ENCODE data around the gene MAMDC4. TPM values are rescaled to one million over a fixed set of nuclear protein-coding genes. Genes with fewer than 3 reads are reported as not detected.

Gene MAMDC4
- total and polyA plus RNA-seq, 4 experiments from 2014 or later, result 9.3 to 11.7 TPM; not detected in 2

DNA sequence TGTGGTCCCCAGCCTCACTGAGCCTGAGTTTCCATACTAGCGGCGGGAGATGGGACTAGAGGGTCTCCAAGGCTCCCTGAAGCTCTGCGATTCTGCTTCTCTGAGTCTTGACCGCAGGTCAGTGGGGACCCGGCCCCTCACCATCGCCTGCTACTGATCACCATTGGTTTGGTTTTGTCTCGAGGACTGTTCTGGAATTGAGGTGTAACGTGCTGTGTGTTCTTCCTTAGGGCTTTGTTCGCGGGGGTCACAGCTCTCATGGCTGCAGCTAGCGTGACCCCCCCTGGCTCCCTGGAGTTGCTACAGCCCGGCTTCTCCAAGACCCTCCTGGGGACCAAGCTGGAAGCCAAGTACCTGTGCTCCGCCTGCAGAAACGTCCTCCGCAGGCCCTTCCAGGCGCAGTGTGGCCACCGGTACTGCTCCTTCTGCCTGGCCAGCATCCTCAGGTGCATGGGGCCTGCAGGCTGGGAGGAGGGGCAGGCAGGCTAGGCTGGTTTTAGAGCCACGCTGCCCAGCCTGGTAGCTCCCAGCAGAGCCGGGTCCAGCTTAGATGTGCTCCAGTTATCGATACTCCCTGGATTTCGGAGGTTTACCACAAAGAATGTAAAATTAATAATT lies 46.4 kb downstream of the MAMDC4 start:
- Histone ChIP-seq H3K4me1 (ENCODE audit: insufficient read depth, low read length) (peaks cover 25% of the 10 kb centered on the region), H3K27me3 (ENCODE audit: insufficient read depth, low read length) (no peaks in the 10 kb centered on the region), H3K27ac (ENCODE audit: low read depth, low read length) (no peak overlapping the region), H3K4me3 (ENCODE audit: low read length in 2 of 2) (no peak overlapping the region), H3K36me3 (ENCODE audit: insufficient read depth, low read length) (peaks cover 16% of the 10 kb centered on the region), H3K9me3 (ENCODE audit: control insufficient read depth in 1 of 2, low read length in 2 of 2) (no peaks in the 10 kb centered on the region)
- no peaks in the 10 kb centered on the region for H3K27me3 Mint-ChIP-seq
- peaks cover 19 to 43% of the 10 kb centered on the region in 2 donors for H3K36me3 Mint-ChIP-seq
- no peaks in the 10 kb centered on the region for H3K9me3 Mint-ChIP-seq
- peak overlapping the region in 4 of 7 donors; percentile 6 to 77 (median 39) for H3K27ac Mint-ChIP-seq
- peaks cover 28 to 56% (median 36%) of the 10 kb centered on the region in 4 donors for H3K4me1 Mint-ChIP-seq
- ChIA-PET CTCF (ENCODE audit: partially characterized antibody) (interaction anchor here (1.1 to 1.3 kb wide), 2 partner anchors 28 to 131 kb away, joined by 3 to 4 read pairs; no protein-coding TSS in a partner anchor), POLR2A (ENCODE audit: partially characterized antibody) (interaction anchor here (1.9 kb wide), 1 partner anchor 12 kb away, joined by 10 read pairs; the partner anchor contains the start of gene TRAF2)
- intact Hi-C loops (cut with micrococcal nuclease), result no loop called here
- no peak overlapping the region for H3K4me3 Mint-ChIP-seq
- DNase-seq, result no peak

GRCh38 chr9:136899196-136899595 lies 47.0 kb downstream of the MAMDC4 start:
- Histone ChIP-seq H3K36me3 (ENCODE audit: insufficient read depth, low read length) (peaks cover 16% of the 10 kb centered on the region), H3K4me1 (ENCODE audit: insufficient read depth, low read length) (peaks cover 31% of the 10 kb centered on the region), H3K27ac (ENCODE audit: low read depth, low read length) (no peak overlapping the region), H3K4me3 (ENCODE audit: low read length in 2 of 2) (no peak overlapping the region), H3K9me3 (ENCODE audit: control insufficient read depth in 1 of 2, low read length in 2 of 2) (no peaks in the 10 kb centered on the region), H3K27me3 (ENCODE audit: insufficient read depth, low read length) (no peaks in the 10 kb centered on the region)
- DNase-seq, result no peak
- no peaks in the 10 kb centered on the region for H3K9me3 Mint-ChIP-seq
- CTCF ChIA-PET (ENCODE audit: partially characterized antibody), result interaction anchor here (1.1 kb wide), 1 partner anchor 130 kb away, joined by 4 read pairs; no protein-coding TSS in a partner anchor
- no peak overlapping the region for H3K4me3 Mint-ChIP-seq
- POLR2A ChIA-PET (ENCODE audit: partially characterized antibody), result interaction anchor here (1.9 kb wide), 1 partner anchor 13 kb away, joined by 10 read pairs; the partner anchor contains the start of gene TRAF2
- peaks cover 18 to 43% of the 10 kb centered on the region in 2 donors for H3K36me3 Mint-ChIP-seq
- H3K27ac Mint-ChIP-seq, result peak overlapping the region; percentile 42 to 99 (median 74)
- H3K27me3 Mint-ChIP-seq, result no peaks in the 10 kb centered on the region
- peaks cover 30 to 60% (median 37%) of the 10 kb centered on the region in 4 donors for H3K4me1 Mint-ChIP-seq
- intact Hi-C loops (cut with micrococcal nuclease), result no loop called here

- H3K27ac ChIP-seq (ENCODE audit: low read depth, low read length), result peak overlapping the region; percentile 96
- peaks cover 41% of the 10 kb centered on the region for H3K4me1 ChIP-seq (ENCODE audit: insufficient read depth, low read length)
- peaks cover 16 to 44% of the 10 kb centered on the region in 2 donors for H3K36me3 Mint-ChIP-seq
- ChIA-PET CTCF (ENCODE audit: partially characterized antibody) (interaction anchor here (5.3 kb wide), 1 partner anchor 57 kb away, joined by 29 read pairs; the partner anchor contains the start of gene AJM1), POLR2A (ENCODE audit: partially characterized antibody) (interaction anchor here (2.9 kb wide), 1 partner anchor 14 kb away, joined by 39 read pairs; the partner anchor contains the start of gene TRAF2)
- H3K9me3 ChIP-seq (ENCODE audit: control insufficient read depth in 1 of 2, low read length in 2 of 2), result no peaks in the 10 kb centered on the region
- no peak overlapping the region for H3K4me3 ChIP-seq (ENCODE audit: low read length in 2 of 2)
- peak overlapping the region in 3 of 8 donors; percentile 29 to 75 (median 38) for H3K4me3 Mint-ChIP-seq
- H3K4me1 Mint-ChIP-seq, result peaks cover 29 to 62% (median 37%) of the 10 kb centered on the region in 4 donors
- H3K36me3 ChIP-seq (ENCODE audit: insufficient read depth, low read length), result peaks cover 10% of the 10 kb centered on the region
- H3K27me3 ChIP-seq (ENCODE audit: insufficient read depth, low read length), result no peaks in the 10 kb centered on the region
- H3K9me3 Mint-ChIP-seq, result no peaks in the 10 kb centered on the region
- H3K27me3 Mint-ChIP-seq, result no peaks in the 10 kb centered on the region
- peak overlapping the region; percentile 76 to 100 (median 99) for H3K27ac Mint-ChIP-seq
- intact Hi-C loops (cut with micrococcal nuclease), result loop anchor here (5.0 kb wide), 1 partner anchor 33 kb away; the partner anchor contains the start of gene EDF1
- no peak for DNase-seq
These were observed 48.4 kb downstream of the MAMDC4 start for GRCh38 chr9:136900556-136900955.

DNA sequence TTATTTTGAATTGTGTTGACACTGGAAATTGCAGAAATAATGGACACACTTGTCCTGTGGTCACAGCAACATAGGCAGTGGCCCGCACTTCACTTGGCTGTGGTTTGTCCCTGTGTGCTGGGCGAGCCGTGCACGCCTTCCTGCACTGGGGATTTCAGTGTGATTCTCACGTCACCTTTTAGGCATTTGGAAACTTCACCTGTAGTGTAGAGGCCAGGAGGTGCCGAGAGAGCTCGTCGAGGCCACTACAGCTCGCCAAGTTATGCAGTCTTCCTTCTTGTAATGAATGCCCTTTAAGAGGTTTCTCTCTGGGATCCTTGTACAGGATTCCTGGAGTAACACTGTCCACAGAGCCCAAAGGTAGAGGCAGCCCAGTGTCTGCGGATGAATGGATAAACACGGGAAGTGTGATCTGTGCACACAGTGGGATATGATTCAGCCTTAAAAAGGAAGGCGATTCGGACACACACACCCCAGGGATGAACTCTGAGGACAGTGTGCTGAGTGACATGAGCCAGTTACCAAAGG lies 48.9 kb downstream of the MAMDC4 start:
- Mint-ChIP-seq H3K4me1 (peaks cover 29 to 63% (median 37%) of the 10 kb centered on the region in 4 donors), H3K9me3 (no peaks in the 10 kb centered on the region), H3K4me3 (peak overlapping the region in 7 of 8 donors; percentile 78 to 90 (median 84)), H3K36me3 (peaks cover 17 to 44% of the 10 kb centered on the region in 2 donors), H3K27me3 (no peaks in the 10 kb centered on the region), H3K27ac (peak overlapping the region; percentile 98 to 100 (median 99))
- ChIA-PET POLR2A (ENCODE audit: partially characterized antibody) (interaction anchor here (0.6 to 2.9 kb wide), 6 partner anchors 9 to 97 kb away, joined by 4 to 39 read pairs (median 10); partner anchors contain the start of genes CLIC3, FBXW5 and TRAF2), CTCF (ENCODE audit: partially characterized antibody) (interaction anchor here (1.5 to 5.3 kb wide), 3 partner anchors 47 to 134 kb away, joined by 5 to 29 read pairs (median 6); partner anchors contain the start of gene AJM1)
- peaks cover 41% of the 10 kb centered on the region for H3K4me1 ChIP-seq (ENCODE audit: insufficient read depth, low read length)
- no peak for DNase-seq
- no peak overlapping the region for H3K4me3 ChIP-seq (ENCODE audit: low read length in 2 of 2)
- H3K9me3 ChIP-seq (ENCODE audit: control insufficient read depth in 1 of 2, low read length in 2 of 2), result no peaks in the 10 kb centered on the region
- H3K27me3 ChIP-seq (ENCODE audit: insufficient read depth, low read length), result no peaks in the 10 kb centered on the region
- H3K27ac ChIP-seq (ENCODE audit: low read depth, low read length), result peak overlapping the region; percentile 96
- intact Hi-C loops (cut with micrococcal nuclease), result loop anchor here (5.0 kb wide), 1 partner anchor 34 kb away; the partner anchor contains the start of gene EDF1
- H3K36me3 ChIP-seq (ENCODE audit: insufficient read depth, low read length), result peaks cover 10% of the 10 kb centered on the region

DNA sequence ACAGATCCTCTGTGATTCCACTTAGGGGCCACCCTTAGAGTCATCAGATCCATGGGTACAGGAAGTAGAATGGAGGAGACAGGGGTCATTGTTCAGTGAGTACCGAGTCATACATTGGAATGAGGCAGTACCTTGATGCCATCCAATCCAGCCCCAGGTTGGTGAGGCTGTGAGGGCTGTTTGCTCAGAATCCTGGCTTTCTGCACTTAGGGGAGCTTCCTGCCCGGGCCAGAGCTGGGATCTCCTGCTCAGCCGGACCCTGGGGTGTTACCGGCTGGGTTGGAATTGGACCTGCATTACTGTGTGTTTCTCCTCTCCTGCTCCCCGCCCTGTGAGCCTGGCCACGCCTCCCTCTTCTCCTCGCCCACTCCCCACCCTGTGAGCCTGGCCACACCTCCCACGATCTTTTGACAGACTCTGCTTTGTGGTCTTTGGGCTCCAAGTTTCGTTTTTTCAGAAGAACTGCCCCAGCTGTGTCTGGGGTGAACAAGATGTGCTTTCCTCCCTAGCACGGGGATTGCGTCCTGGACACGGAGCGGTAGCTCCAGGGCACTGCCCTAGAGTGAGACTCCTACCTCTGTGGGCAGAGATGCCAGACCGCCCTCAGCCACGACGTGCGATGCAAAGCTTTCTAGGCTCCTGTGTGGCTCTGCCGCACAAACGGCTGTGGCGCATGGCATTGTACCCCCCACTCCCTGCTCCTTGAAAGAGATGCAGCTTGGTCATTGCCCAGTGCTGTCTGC lies 49.5 kb downstream of the MAMDC4 start:
- DNase-seq, result peak; percentile 59 to 90 (median 66)
- H3K27ac Mint-ChIP-seq, result peak overlapping the region; percentile 98 to 100 (median 99)
- intact Hi-C loops (cut with micrococcal nuclease), result loop anchor here (1.0 to 5.0 kb wide), 5 partner anchors 15 to 59 kb away; partner anchors contain the start of genes AJM1, C8G, EDF1 and FBXW5
- H3K36me3 ChIP-seq (ENCODE audit: insufficient read depth, low read length), result peaks cover 10% of the 10 kb centered on the region
- peaks cover 21 to 47% of the 10 kb centered on the region in 2 donors for H3K36me3 Mint-ChIP-seq
- CTCF ChIA-PET (ENCODE audit: partially characterized antibody), result interaction anchor here (1.0 to 5.3 kb wide), 6 partner anchors 19 to 145 kb away, joined by 3 to 29 read pairs (median 6); partner anchors contain the start of gene AJM1
- peak overlapping the region; percentile 13 to 53 for H3K4me3 ChIP-seq (ENCODE audit: low read length in 2 of 2)
- peak overlapping the region; percentile 96 for H3K27ac ChIP-seq (ENCODE audit: low read depth, low read length)
- peaks cover 31 to 60% (median 39%) of the 10 kb centered on the region in 4 donors for H3K4me1 Mint-ChIP-seq
- H3K9me3 Mint-ChIP-seq, result no peaks in the 10 kb centered on the region
- no peaks in the 10 kb centered on the region for H3K27me3 ChIP-seq (ENCODE audit: insufficient read depth, low read length)
- peaks cover 41% of the 10 kb centered on the region for H3K4me1 ChIP-seq (ENCODE audit: insufficient read depth, low read length)
- POLR2A ChIA-PET (ENCODE audit: partially characterized antibody), result interaction anchor here (0.6 to 2.9 kb wide), 18 partner anchors 10 to 185 kb away, joined by 3 to 39 read pairs (median 4); partner anchors contain the start of genes AJM1, CLIC3, FBXW5 and MAN1B1
- no peaks in the 10 kb centered on the region for H3K27me3 Mint-ChIP-seq
- no peaks in the 10 kb centered on the region for H3K9me3 ChIP-seq (ENCODE audit: control insufficient read depth in 1 of 2, low read length in 2 of 2)
- peak overlapping the region; percentile 78 to 90 (median 84) for H3K4me3 Mint-ChIP-seq

GRCh38 chr9:136902259-136902821 lies 50.2 kb downstream of the MAMDC4 start:
- peak; percentile 78 to 98 (median 84) for DNase-seq
- Histone ChIP-seq H3K27me3 (ENCODE audit: insufficient read depth, low read length) (no peaks in the 10 kb centered on the region), H3K36me3 (ENCODE audit: insufficient read depth, low read length) (peaks cover 10% of the 10 kb centered on the region), H3K9me3 (ENCODE audit: control insufficient read depth in 1 of 2, low read length in 2 of 2) (no peaks in the 10 kb centered on the region), H3K27ac (ENCODE audit: low read depth, low read length) (peak overlapping the region; percentile 96), H3K4me3 (ENCODE audit: low read length in 2 of 2) (peak overlapping the region; percentile 13 to 53), H3K4me1 (ENCODE audit: insufficient read depth, low read length) (peaks cover 41% of the 10 kb centered on the region)
- no peaks in the 10 kb centered on the region for H3K27me3 Mint-ChIP-seq
- peak overlapping the region; percentile 98 to 100 (median 99) for H3K27ac Mint-ChIP-seq
- ChIA-PET CTCF (ENCODE audit: partially characterized antibody) (interaction anchor here (1.0 to 5.3 kb wide), 6 partner anchors 20 to 144 kb away, joined by 3 to 29 read pairs (median 6); partner anchors contain the start of gene AJM1), POLR2A (ENCODE audit: partially characterized antibody) (interaction anchor here (0.6 to 2.9 kb wide), 18 partner anchors 16 to 184 kb away, joined by 3 to 39 read pairs (median 4); partner anchors contain the start of genes AJM1, CLIC3, EDF1 and FBXW5)
- H3K4me3 Mint-ChIP-seq, result peak overlapping the region; percentile 81 to 90 (median 84)
- no peaks in the 10 kb centered on the region for H3K9me3 Mint-ChIP-seq
- H3K4me1 Mint-ChIP-seq, result peaks cover 27 to 57% (median 38%) of the 10 kb centered on the region in 4 donors
- peaks cover 23 to 42% of the 10 kb centered on the region in 2 donors for H3K36me3 Mint-ChIP-seq
- intact Hi-C loops (cut with micrococcal nuclease), result loop anchor here (1.0 to 5.0 kb wide), 5 partner anchors 16 to 60 kb away; partner anchors contain the start of genes AJM1, C8G, EDF1 and FBXW5
